ENCODE results near the gene GPR17. TPM values are rescaled to one million over a fixed set of nuclear protein-coding genes. Genes with fewer than 3 reads are reported as not detected.

GPR17 gene
- total and polyA plus RNA-seq, 4 donors, result 0.03 to 0.14 (median 0.07) TPM; not detected in 1

- 83% methylated on average over 12 of the region's 12 CpGs for WGBS
- Histone ChIP-seq H3K4me3 (ENCODE audit: low read depth in 1 of 3, low read length in 3 of 3) (no peak overlapping the region), H3K36me3 (ENCODE audit: control insufficient read depth in 4 of 4, insufficient read depth in 3 of 4, low read depth in 1 of 4, low read length in 3 of 4) (peaks cover 0 to 3% (median 1%) of the 10 kb centered on the region in 4 donors), H3K27me3 (ENCODE audit: control insufficient read depth in 4 of 4, insufficient read depth in 4 of 4, low read length in 3 of 4) (no peaks in the 10 kb centered on the region), H3K27ac (ENCODE audit: low read depth in 1 of 2, low read length in 2 of 2) (no peak overlapping the region), H3K9me3 (ENCODE audit: control insufficient read depth in 4 of 4, low read length in 3 of 4) (no peaks in the 10 kb centered on the region), H3K4me1 (ENCODE audit: control insufficient read depth in 4 of 4, insufficient read depth in 4 of 4, low read length in 3 of 4) (peaks cover 2 to 16% (median 5%) of the 10 kb centered on the region in 4 donors), H3K9ac (ENCODE audit: low read depth in 1 of 2, low read length in 2 of 2) (no peak overlapping the region)
- no peak for DNase-seq (ENCODE audit: low spot score)
- TF ChIP-seq FOXA1 (IDR thresholded peaks at IDR 0.05) (no peak), NR2F2 (IDR thresholded peaks at IDR 0.05) (no peak), HNF4G (IDR thresholded peaks at IDR 0.05) (no peak), REST (IDR thresholded peaks at IDR 0.05) (no peak), RAD21 (IDR thresholded peaks at IDR 0.05) (no peak), YY1 (IDR thresholded peaks at IDR 0.05) (no peak), EGR1 (IDR thresholded peaks at IDR 0.05; ENCODE audit: low read depth in 2 of 2) (no peak), SP1 (IDR thresholded peaks at IDR 0.05) (no peak), ATF3 (IDR thresholded peaks at IDR 0.05) (no peak), HNF4A (conservative IDR thresholded peaks at IDR 0.05) (no peak), ZBTB33 (IDR thresholded peaks at IDR 0.05) (no peak)
Observed at GRCh38 chr2:127649100-127649611, 3.2 kb downstream of the GPR17 start.

GRCh38 chr2:127649684-127650040, 3.7 kb downstream of the GPR17 start:
- no peak overlapping the region for H3K27ac ChIP-seq (ENCODE audit: low read depth in 1 of 2, low read length in 2 of 2)

More at GRCh38 chr2:127649684-127650040, 3.7 kb downstream of the GPR17 start:
- Histone ChIP-seq H3K4me1 (ENCODE audit: control insufficient read depth in 4 of 4, insufficient read depth in 4 of 4, low read length in 3 of 4) (peaks cover 2 to 16% (median 5%) of the 10 kb centered on the region in 4 donors), H3K36me3 (ENCODE audit: control insufficient read depth in 4 of 4, insufficient read depth in 3 of 4, low read depth in 1 of 4, low read length in 3 of 4) (peaks cover 0 to 7% (median 1%) of the 10 kb centered on the region in 4 donors), H3K4me3 (ENCODE audit: low read depth in 1 of 3, low read length in 3 of 3) (no peak overlapping the region), H3K9ac (ENCODE audit: low read depth in 1 of 2, low read length in 2 of 2) (no peak overlapping the region), H3K27me3 (ENCODE audit: control insufficient read depth in 4 of 4, insufficient read depth in 4 of 4, low read length in 3 of 4) (no peaks in the 10 kb centered on the region), H3K9me3 (ENCODE audit: control insufficient read depth in 4 of 4, low read length in 3 of 4) (no peaks in the 10 kb centered on the region)
- WGBS, result 16% methylated on average over 7 of the region's 7 CpGs
- peak; percentile 83 for DNase-seq (ENCODE audit: low spot score)
- TF ChIP-seq RAD21 (IDR thresholded peaks at IDR 0.05) (peak; percentile 73 to 86), CTCF (IDR thresholded peaks at IDR 0.05; ENCODE audit: low read depth, low read length, missing input control) (peak; percentile 80), HNF4A (conservative IDR thresholded peaks at IDR 0.05) (no peak)

All from liver (tissue), 9 donors.